H9 (cell line): ENCODE measurements around the gene F7. TPM values are rescaled to one million over a fixed set of nuclear protein-coding genes. Genes with fewer than 3 reads are reported as not detected.

Experiments
- DNase-seq: peaks from one replicate; pipeline ENCODE4 v3.0.0-alpha.2; 2017
- H2AFZ ChIP-seq: one replicate; pipeline ENCODE4 v1.6.1; 2013; ENCODE audit warnings: mild to moderate bottlenecking, low read length, control low read depth, moderate library complexity
- H2AK5ac ChIP-seq: 2 replicates; pipeline ENCODE4 v1.6.1; 2013; ENCODE audit warnings: low read length, control low read depth, mixed read lengths; ENCODE audit not compliant: insufficient read length
- H2BK120ac ChIP-seq: one replicate; pipeline ENCODE4 v1.6.1; 2013; ENCODE audit warnings: low read depth, mild to moderate bottlenecking, low read length, control low read depth, inconsistent platforms; ENCODE audit not compliant: poor library complexity, severe bottlenecking
- H2BK12ac ChIP-seq: 2 replicates; pipeline ENCODE4 v1.6.1; 2013; ENCODE audit warnings: low read length, control low read depth, mixed read lengths, low read depth; ENCODE audit not compliant: insufficient read length
- H2BK15ac ChIP-seq: 2 replicates; pipeline ENCODE4 v1.6.1; 2013; ENCODE audit warnings: low read depth, low read length, control low read depth
- H2BK20ac ChIP-seq: one replicate; pipeline ENCODE4 v1.6.1; 2013; ENCODE audit warnings: low read depth, mild to moderate bottlenecking, low read length, control low read depth, inconsistent platforms; ENCODE audit not compliant: poor library complexity, severe bottlenecking
- H2BK5ac ChIP-seq: 2 replicates; pipeline ENCODE4 v1.6.1; 2013; ENCODE audit warnings: low read length, control low read depth, mixed read lengths; ENCODE audit not compliant: insufficient read length
- H3K14ac ChIP-seq: 2 replicates; pipeline ENCODE4 v1.6.1; 2013; ENCODE audit warnings: low read length, control low read depth; ENCODE audit not compliant: insufficient read depth
- H3K18ac ChIP-seq: 2 replicates; pipeline ENCODE4 v1.6.1; 2013; ENCODE audit warnings: low read depth, mild to moderate bottlenecking, mixed read lengths, low read length, control low read depth; ENCODE audit not compliant: insufficient read length
- H3K23ac ChIP-seq: 2 replicates; pipeline ENCODE4 v1.6.1; 2013; ENCODE audit warnings: low read length, control low read depth, mixed read lengths, low read depth; ENCODE audit not compliant: insufficient read length
- H3K23me2 ChIP-seq: 2 replicates; pipeline ENCODE4 v1.6.1; 2013; ENCODE audit warnings: low read depth, mild to moderate bottlenecking, mixed read lengths, low read length, control low read depth; ENCODE audit not compliant: insufficient read length, poor library complexity, severe bottlenecking
- H3K27ac ChIP-seq: 2 replicates; pipeline ENCODE4 v1.5.1; 2013; ENCODE audit warnings: low read length, control low read depth, mixed read lengths, low read depth; ENCODE audit not compliant: insufficient read length
- H3K27me3 ChIP-seq: 2 replicates; pipeline ENCODE4 v1.6.1; 2013; ENCODE audit warnings: low read length, control low read depth, inconsistent platforms; ENCODE audit not compliant: insufficient read depth
- H3K4ac ChIP-seq: 2 replicates; pipeline ENCODE4 v1.6.1; 2013; ENCODE audit warnings: low read depth, mild to moderate bottlenecking, control low read depth, inconsistent platforms, low read length, moderate library complexity
- H3K4me1 ChIP-seq: 2 replicates; pipeline ENCODE4 v1.6.1; 2013; ENCODE audit warnings: low read length, control low read depth, inconsistent platforms; ENCODE audit not compliant: insufficient read depth
- H3K4me2 ChIP-seq: 2 replicates; pipeline ENCODE4 v1.6.1; 2013; ENCODE audit warnings: low read length, control low read depth, mixed read lengths; ENCODE audit not compliant: insufficient read length, insufficient read depth
- H3K56ac ChIP-seq: 2 replicates; pipeline ENCODE4 v1.6.1; 2013; ENCODE audit warnings: low read depth, mild to moderate bottlenecking, mixed read lengths, low read length, control low read depth; ENCODE audit not compliant: insufficient read length
- H3K79me1 ChIP-seq: 2 replicates; pipeline ENCODE4 v1.6.1; 2013; ENCODE audit warnings: low read depth, mild to moderate bottlenecking, moderate library complexity, low read length, control low read depth, inconsistent platforms; ENCODE audit not compliant: insufficient read depth, poor library complexity, severe bottlenecking
- H3K79me2 ChIP-seq: 2 replicates; pipeline ENCODE4 v1.6.1; 2013; ENCODE audit warnings: low read length, control low read depth, inconsistent platforms; ENCODE audit not compliant: insufficient read depth
- H3K9ac ChIP-seq: 2 replicates; pipeline ENCODE4 v1.6.1; 2013; ENCODE audit warnings: low read length, control low read depth, mixed read lengths; ENCODE audit not compliant: insufficient read length; ENCODE audit errors: extremely low read depth
- H3K9me3 ChIP-seq: one replicate; pipeline ENCODE4 v1.6.1; 2013; ENCODE audit warnings: low read depth, low read length, inconsistent platforms; ENCODE audit not compliant: control insufficient read depth
- H3T11ph ChIP-seq: one replicate; pipeline ENCODE4 v1.6.1; 2013; ENCODE audit warnings: mild to moderate bottlenecking, low read length, control low read depth, inconsistent platforms
- H4K20me1 ChIP-seq: one replicate; pipeline ENCODE4 v1.6.1; 2013; ENCODE audit not compliant: control insufficient read depth, insufficient read length, insufficient read depth
- H4K5ac ChIP-seq: 2 replicates; pipeline ENCODE4 v1.6.1; 2013; ENCODE audit warnings: low read depth, mild to moderate bottlenecking, mixed read lengths, low read length, control low read depth; ENCODE audit not compliant: insufficient read length
- H4K8ac ChIP-seq: replicated peaks from 2 replicates; pipeline ENCODE4 v1.6.1; 2013; ENCODE audit warnings: low read length, control low read depth, mixed read lengths, low read depth; ENCODE audit not compliant: insufficient read length
- H4K91ac ChIP-seq: 2 replicates; pipeline ENCODE4 v1.6.1; 2013; ENCODE audit warnings: low read depth, mild to moderate bottlenecking, moderate library complexity, mixed read lengths, low read length, control low read depth; ENCODE audit not compliant: insufficient read length
- H3K27ac Mint-ChIP-seq, 3 experiments: 2 replicates in 2 of 3; 3 replicates in 1 of 3; pipeline ENCODE4 v1.8.0; 2020 to 2021; ENCODE audit warnings: mixed read lengths in 3 of 3, mild to moderate bottlenecking in 1 of 3, moderate library complexity in 1 of 3
- H3K27me3 Mint-ChIP-seq: 2 replicates; pipeline ENCODE4 v1.8.0; 2021; ENCODE audit warnings: low read depth, mild to moderate bottlenecking, moderate library complexity, mixed read lengths
- H3K36me3 Mint-ChIP-seq, 3 experiments: 2 replicates in 2 of 3; 3 replicates in 1 of 3; pipeline ENCODE4 v1.8.0; 2020 to 2021; ENCODE audit warnings: low read depth in 3 of 3, mixed read lengths in 3 of 3; ENCODE audit not compliant: insufficient read depth in 1 of 3
- H3K4me1 Mint-ChIP-seq, 2 experiments: 2 replicates each; pipeline ENCODE4 v1.8.0; 2020; ENCODE audit warnings: mixed read lengths in 2 of 2
- H3K4me3 Mint-ChIP-seq, 2 experiments: 2 replicates in 1 of 2; 3 replicates in 1 of 2; pipeline ENCODE4 v1.8.0; 2020 to 2021; ENCODE audit warnings: mild to moderate bottlenecking in 2 of 2, mixed read lengths in 2 of 2, moderate library complexity in 1 of 2
- H3K9me3 Mint-ChIP-seq, 2 experiments: 2 replicates in 1 of 2; 3 replicates in 1 of 2; pipeline ENCODE4 v1.8.0; 2020; ENCODE audit warnings: mild to moderate bottlenecking in 2 of 2, mixed read lengths in 2 of 2, moderate library complexity in 1 of 2
- CTCF ChIP-seq: fragments of 200-600 bp; sonication (generic); conservative IDR thresholded peaks from 3 replicates; pipeline ENCODE4 v1.8.0; 2021; ENCODE audit warnings: antibody characterized with exemption, mild to moderate bottlenecking
- WGBS: extraction: QIAGEN DNeasy Blood & Tissue Kit; methylation state at CpG from one replicate; pipeline ENCODE4 v1.1.7; 2013; ENCODE audit warnings: missing lambda C conversion rate, low lambda C conversion rate, mixed read lengths; ENCODE audit not compliant: insufficient read length; ENCODE audit errors: extremely low coverage; 5-methylcytosine and 5-hydroxymethylcytosine counted together
- total RNA-seq: library from RNA; stranded (reverse); gene quantifications from 2 replicates; pipeline ENCODE4 v1.2.1, GENCODE V29; 2021

F7 gene
- total RNA-seq, 1 experiment from 2014 or later = 0.81 TPM

GRCh38 chr13:113063091-113063491 is 42.5 kb upstream of the F7 start:
- Histone ChIP-seq H3K9me3 (no peaks in the 10 kb centered on the region), H3K79me1 (no peaks in the 10 kb centered on the region), H4K5ac (no peak overlapping the region), H2BK120ac (no peak overlapping the region), H3K56ac (no peak overlapping the region), H3K9ac (no peak overlapping the region), H3K23ac (no peak overlapping the region), H3K4ac (no peak overlapping the region), H3K18ac (no peak overlapping the region), H2BK5ac (no peak overlapping the region), H3T11ph (no peak overlapping the region), H3K4me2 (no peak overlapping the region), H3K4me1 (no peaks in the 10 kb centered on the region), H2BK15ac (no peak overlapping the region), H2AFZ (no peak overlapping the region), H2AK5ac (no peak overlapping the region), H3K27me3 (no peaks in the 10 kb centered on the region), H3K27ac (no peak overlapping the region), H4K8ac (no peak overlapping the region), H3K79me2 (no peaks in the 10 kb centered on the region), H2BK20ac (no peak overlapping the region), H4K91ac (no peak overlapping the region), H3K23me2 (no peaks in the 10 kb centered on the region), H3K14ac (no peak overlapping the region), H4K20me1 (peaks cover 5% of the 10 kb centered on the region), H2BK12ac (no peak overlapping the region)
- no peak for TF ChIP-seq CTCF
- Mint-ChIP-seq H3K4me3 (no peak overlapping the region), H3K9me3 (peaks cover 0 to 2% of the 10 kb centered on the region in 2 experiments; a peak in 2 of 5 replicates), H3K27me3 (no peaks in the 10 kb centered on the region), H3K4me1 (peaks cover 2 to 8% of the 10 kb centered on the region in 2 experiments; a peak in 2 of 4 replicates), H3K27ac (no peak overlapping the region), H3K36me3 (peaks cover 2 to 6% (median 4%) of the 10 kb centered on the region in 3 experiments; a peak in 4 of 7 replicates)
- no peak for DNase-seq
- no CpG with 5 or more reads among the region's 22 CpGs for WGBS
